ENCODE data around the gene TBC1D1.

GRCh38 chr4:38009421-38009820, 118.5 kb downstream of the TBC1D1 start:
- TF ChIP-seq CTCF (conservative IDR thresholded peaks at IDR 0.05; ENCODE audit: low read depth, low read length) (no peak), EZH2phosphoT487 (IDR thresholded peaks at IDR 0.05; ENCODE audit: borderline replicate concordance, low read length) (no peak)

All from PC-3 (cell line).